Measurements from ENCODE around the gene ZNF830.
A peak's percentile ranks its signal among the peaks of the same experiment; 100 is the strongest.
"Not testable (repeated sequence)": the region's sequence is repeated elsewhere in the genome, so short reads cannot be mapped to it uniquely, and the experiment has no call there.

Gene ZNF830
- 40.1 to 47.8 (median 44.6) reads per million in 4 experiments for total RNA-seq

GRCh38 chr17:34961093-34961911, at the start of gene ZNF830, which contains the start of gene CCT6B:
Gene ZNF830, plus strand, starts transcription at chr17:34961540. Its CDS starts 27 bp downstream, at chr17:34961567.
Gene CCT6B, minus strand, starts transcription at chr17:34961460. Its CDS starts 67 bp downstream, at chr17:34961393.
- DNase-seq = peak; percentile 85

GRCh38 chr17:34913001-34913400, 48.3 kb upstream of the ZNF830 start:
- no peak for DNase-seq

GRCh38 chr17:34916120-34916519, 45.2 kb upstream of the ZNF830 start:
- DNase-seq = no peak

- no peak for DNase-seq
Observed at GRCh38 chr17:34917381-34917780, 44.0 kb upstream of the ZNF830 start.

- DNase-seq = no peak
Observed at GRCh38 chr17:34920676-34921075, 40.7 kb upstream of the ZNF830 start.

- DNase-seq = no peak
Observed at GRCh38 chr17:34926661-34927060, 34.7 kb upstream of the ZNF830 start.

- DNase-seq = no peak
Observed at GRCh38 chr17:34930283-34930682, 31.1 kb upstream of the ZNF830 start.

GRCh38 chr17:34950780-34951179, 10.6 kb upstream of the ZNF830 start:
- not testable (repeated sequence) for DNase-seq

- DNase-seq = no peak
Observed at GRCh38 chr17:34958438-34958837, 2.9 kb upstream of the ZNF830 start.

- no peak for DNase-seq
Observed at GRCh38 chr17:34974179-34974578, 12.8 kb downstream of the ZNF830 start.

GRCh38 chr17:34974794-34975785, 13.8 kb downstream of the ZNF830 start:
- DNase-seq = no peak

GRCh38 chr17:34979153-34979552, 17.8 kb downstream of the ZNF830 start:
- DNase-seq = no peak

GRCh38 chr17:34979650-34980352, 18.5 kb downstream of the ZNF830 start:
- DNase-seq = no peak

- DNase-seq = peak; percentile 88
Observed at GRCh38 chr17:34980353-34980680, 19.0 kb downstream of the ZNF830 start, which contains the start of gene LIG3. Gene LIG3, plus strand, starts transcription at chr17:34980512. Its CDS starts 2,494 bp downstream, at chr17:34983006.

GRCh38 chr17:34980681-34981537, 19.6 kb downstream of the ZNF830 start:
- peak; percentile 76 for DNase-seq

GRCh38 chr17:34981538-34982241, 20.4 kb downstream of the ZNF830 start:
- DNase-seq = no peak

GRCh38 chr17:34987232-34987631, 25.9 kb downstream of the ZNF830 start:
- no peak for DNase-seq

GRCh38 chr17:34988644-34989043, 27.3 kb downstream of the ZNF830 start:
- DNase-seq = no peak

GRCh38 chr17:34989473-34989872, 28.1 kb downstream of the ZNF830 start:
- no peak for DNase-seq

- no peak for DNase-seq
Observed at GRCh38 chr17:34990921-34991365, 29.6 kb downstream of the ZNF830 start.

GRCh38 chr17:34991606-34992005, 30.3 kb downstream of the ZNF830 start:
- DNase-seq = no peak

Measured in effector CD8-positive, alpha-beta T cell (primary cell).